ENCODE results near the gene CHKB.
"Not testable (repeated sequence)": the region's sequence is repeated elsewhere in the genome, so short reads cannot be mapped to it uniquely, and the experiment has no call there.

CHKB gene

GRCh38 chr22:50546326-50547262, 36.1 kb downstream of the CHKB start:
- DNase-seq = no peak

GRCh38 chr22:50545522-50546325, 36.9 kb downstream of the CHKB start, which contains the start of gene KLHDC7B:
Gene KLHDC7B (plus strand): TSS chr22:50545899. CDS start chr22:50546244, 345 bp downstream.
- DNase-seq = peak; percentile 68

GRCh38 chr22:50544746-50545253, 37.8 kb downstream of the CHKB start:
- no peak for DNase-seq

- peak; percentile 72 for DNase-seq
Observed at GRCh38 chr22:50544078-50544745, 38.4 kb downstream of the CHKB start.

GRCh38 chr22:50542416-50542927, 40.2 kb downstream of the CHKB start:
- DNase-seq = no peak

- DNase-seq = peak; percentile 81
Observed at GRCh38 chr22:50541667-50542026, 41.0 kb downstream of the CHKB start.

GRCh38 chr22:50540381-50540780, 42.3 kb downstream of the CHKB start:
- DNase-seq = no peak

- no peak for DNase-seq
Observed at GRCh38 chr22:50537765-50538164, 44.9 kb downstream of the CHKB start.

- DNase-seq = no peak
Observed at GRCh38 chr22:50536226-50536625, 46.4 kb downstream of the CHKB start.

- no peak for DNase-seq
Observed at GRCh38 chr22:50535113-50535512, 47.5 kb downstream of the CHKB start.

GRCh38 chr22:50533856-50534711, 48.6 kb downstream of the CHKB start:
- not testable (repeated sequence) for DNase-seq

GRCh38 chr22:50532824-50533796, 49.5 kb downstream of the CHKB start:
- DNase-seq = no peak

- peak; percentile 59 for DNase-seq
Observed at GRCh38 chr22:50531962-50532674, 50.5 kb downstream of the CHKB start.

- DNase-seq = no peak
Observed at GRCh38 chr22:50531546-50531961, 51.1 kb downstream of the CHKB start.

GRCh38 chr22:50530877-50531545, 51.6 kb downstream of the CHKB start:
- peak; percentile 74 for DNase-seq

- DNase-seq = no peak
Observed at GRCh38 chr22:50530580-50530876, 52.1 kb downstream of the CHKB start.

- peak; percentile 61 for DNase-seq
Observed at GRCh38 chr22:50529897-50530579, 52.6 kb downstream of the CHKB start, which contains the start of gene TYMP. Gene TYMP (minus strand): TSS chr22:50530012. CDS start chr22:50529709, 303 bp downstream.

GRCh38 chr22:50529416-50529896, 53.2 kb downstream of the CHKB start:
- DNase-seq = no peak
